ENCODE data around the gene TTC23L. TPM values are rescaled to one million over a fixed set of nuclear protein-coding genes. Genes with fewer than 3 reads are reported as not detected.

Gene TTC23L
- total and polyA plus RNA-seq, 8 donors: 0.15 to 1.5 (median 0.89) TPM; not detected in 5

GRCh38 chr5:34806532-34806931 lies 32.4 kb upstream of the TTC23L start:
- 88 to 97% (median 93%) methylated on average over 6 of the region's 6 CpGs for WGBS, 5 donors
- DNase-seq: no peak
- TF ChIP-seq POLR2AphosphoS5 (IDR thresholded peaks at IDR 0.05) (no peak), EP300 (IDR thresholded peaks at IDR 0.05) (no peak), CTCF (IDR thresholded peaks at IDR 0.05) (no peak), POLR2A (IDR thresholded peaks at IDR 0.05) (no peak)
- Histone ChIP-seq H3K4me1 (no peaks in the 10 kb centered on the region), H3K4me3 (no peak overlapping the region), H3K27ac (no peak overlapping the region), H3K27me3 (no peaks in the 10 kb centered on the region), H3K36me3 (peaks cover 0 to 51% (median 34%) of the 10 kb centered on the region in 4 donors), H3K9me3 (no peaks in the 10 kb centered on the region)
- intact Hi-C loops (cut with DNase I; ENCODE audit: low total_unique reads): no loop called here

- no peak for DNase-seq
- Histone ChIP-seq H3K27me3 (no peaks in the 10 kb centered on the region), H3K36me3 (peaks cover 5 to 44% (median 33%) of the 10 kb centered on the region in 4 donors), H3K4me1 (no peaks in the 10 kb centered on the region), H3K9me3 (no peaks in the 10 kb centered on the region), H3K27ac (no peak overlapping the region), H3K4me3 (no peak overlapping the region)
- TF ChIP-seq POLR2A (IDR thresholded peaks at IDR 0.05) (no peak), EP300 (IDR thresholded peaks at IDR 0.05) (no peak), CTCF (IDR thresholded peaks at IDR 0.05) (no peak), POLR2AphosphoS5 (IDR thresholded peaks at IDR 0.05) (no peak)
- WGBS, 5 donors: 76 to 92% (median 79%) methylated on average over 1 of the region's 1 CpG
- intact Hi-C loops (cut with DNase I; ENCODE audit: low total_unique reads): no loop called here
Observed at GRCh38 chr5:34811706-34812105, 27.3 kb upstream of the TTC23L start.

- no peaks in the 10 kb centered on the region for H3K27me3 ChIP-seq
- 63 to 74% (median 67%) methylated on average over 3 of the region's 3 CpGs for WGBS, 5 donors
- no peak overlapping the region for H3K27ac ChIP-seq
- peaks cover 5 to 46% (median 33%) of the 10 kb centered on the region in 4 donors for H3K36me3 ChIP-seq
- H3K4me1 ChIP-seq: no peaks in the 10 kb centered on the region
- DNase-seq: no peak
- intact Hi-C loops (cut with DNase I; ENCODE audit: low total_unique reads): no loop called here
- H3K9me3 ChIP-seq: no peaks in the 10 kb centered on the region
- no peak overlapping the region for H3K4me3 ChIP-seq
- TF ChIP-seq POLR2AphosphoS5 (IDR thresholded peaks at IDR 0.05) (no peak), POLR2A (IDR thresholded peaks at IDR 0.05) (no peak), CTCF (IDR thresholded peaks at IDR 0.05) (no peak), EP300 (IDR thresholded peaks at IDR 0.05) (no peak)
Observed at GRCh38 chr5:34813509-34813908, 25.5 kb upstream of the TTC23L start.

- H3K4me1 ChIP-seq: no peaks in the 10 kb centered on the region
- no peak overlapping the region for H3K4me3 ChIP-seq
- no peaks in the 10 kb centered on the region for H3K9me3 ChIP-seq
- intact Hi-C loops (cut with DNase I; ENCODE audit: low total_unique reads): no loop called here
- H3K36me3 ChIP-seq: peaks cover 5 to 62% (median 41%) of the 10 kb centered on the region in 4 donors
- no peak overlapping the region for H3K27ac ChIP-seq
- no peak for DNase-seq
- no peaks in the 10 kb centered on the region for H3K27me3 ChIP-seq
- 89 to 100% (median 93%) methylated on average over 3 of the region's 3 CpGs for WGBS, 5 donors
- TF ChIP-seq POLR2AphosphoS5 (IDR thresholded peaks at IDR 0.05) (no peak), POLR2A (IDR thresholded peaks at IDR 0.05) (no peak), CTCF (IDR thresholded peaks at IDR 0.05) (no peak), EP300 (IDR thresholded peaks at IDR 0.05) (no peak)
Observed at GRCh38 chr5:34817558-34818351, 21.2 kb upstream of the TTC23L start.
